GM12865 (cell line): ENCODE results near the gene DTD1.

Source experiments
- DNase-seq: peaks from one replicate; pipeline ENCODE4 v3.0.0; 2010; ENCODE audit warnings: low read depth
- H3K4me3 ChIP-seq: 2 replicates; pipeline ENCODE4 v1.5.1; 2011; ENCODE audit warnings: mild to moderate bottlenecking, low read depth, low read length, control low read depth
- TF ChIP-seq, protein P1 (sequence below): IDR thresholded peaks from 2 replicates; pipeline ENCODE4 v1.5.1; 2011; ENCODE audit warnings: low read length, control low read depth, low read depth, inconsistent platforms; ENCODE audit not compliant: insufficient read depth; ENCODE audit errors: missing control alignments

DTD1 gene

DNA sequence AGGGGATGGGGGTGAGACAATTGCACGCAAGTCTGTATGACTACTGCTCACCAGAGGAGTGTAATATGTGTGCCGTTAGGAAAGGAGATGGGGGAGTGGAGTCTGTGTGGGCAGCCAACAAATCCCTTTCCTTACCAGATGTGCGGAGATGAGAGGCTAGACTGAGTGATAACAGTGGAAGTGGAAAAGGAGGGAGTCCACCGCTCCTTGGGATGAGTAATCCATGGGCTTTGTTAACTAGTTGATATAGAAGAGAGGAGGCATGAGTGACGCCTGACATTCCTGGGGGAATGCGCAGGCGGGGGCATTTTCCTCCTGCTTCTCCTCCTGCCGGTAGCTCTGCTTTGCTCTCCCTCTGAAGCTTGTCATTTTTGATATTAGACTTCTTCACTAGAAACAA is 34.1 kb upstream of the DTD1 start:
- no peak for DNase-seq
- TF ChIP-seq, protein P1, sequence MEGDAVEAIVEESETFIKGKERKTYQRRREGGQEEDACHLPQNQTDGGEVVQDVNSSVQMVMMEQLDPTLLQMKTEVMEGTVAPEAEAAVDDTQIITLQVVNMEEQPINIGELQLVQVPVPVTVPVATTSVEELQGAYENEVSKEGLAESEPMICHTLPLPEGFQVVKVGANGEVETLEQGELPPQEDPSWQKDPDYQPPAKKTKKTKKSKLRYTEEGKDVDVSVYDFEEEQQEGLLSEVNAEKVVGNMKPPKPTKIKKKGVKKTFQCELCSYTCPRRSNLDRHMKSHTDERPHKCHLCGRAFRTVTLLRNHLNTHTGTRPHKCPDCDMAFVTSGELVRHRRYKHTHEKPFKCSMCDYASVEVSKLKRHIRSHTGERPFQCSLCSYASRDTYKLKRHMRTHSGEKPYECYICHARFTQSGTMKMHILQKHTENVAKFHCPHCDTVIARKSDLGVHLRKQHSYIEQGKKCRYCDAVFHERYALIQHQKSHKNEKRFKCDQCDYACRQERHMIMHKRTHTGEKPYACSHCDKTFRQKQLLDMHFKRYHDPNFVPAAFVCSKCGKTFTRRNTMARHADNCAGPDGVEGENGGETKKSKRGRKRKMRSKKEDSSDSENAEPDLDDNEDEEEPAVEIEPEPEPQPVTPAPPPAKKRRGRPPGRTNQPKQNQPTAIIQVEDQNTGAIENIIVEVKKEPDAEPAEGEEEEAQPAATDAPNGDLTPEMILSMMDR = no peak
- H3K4me3 ChIP-seq = no peak overlapping the region

DNA sequence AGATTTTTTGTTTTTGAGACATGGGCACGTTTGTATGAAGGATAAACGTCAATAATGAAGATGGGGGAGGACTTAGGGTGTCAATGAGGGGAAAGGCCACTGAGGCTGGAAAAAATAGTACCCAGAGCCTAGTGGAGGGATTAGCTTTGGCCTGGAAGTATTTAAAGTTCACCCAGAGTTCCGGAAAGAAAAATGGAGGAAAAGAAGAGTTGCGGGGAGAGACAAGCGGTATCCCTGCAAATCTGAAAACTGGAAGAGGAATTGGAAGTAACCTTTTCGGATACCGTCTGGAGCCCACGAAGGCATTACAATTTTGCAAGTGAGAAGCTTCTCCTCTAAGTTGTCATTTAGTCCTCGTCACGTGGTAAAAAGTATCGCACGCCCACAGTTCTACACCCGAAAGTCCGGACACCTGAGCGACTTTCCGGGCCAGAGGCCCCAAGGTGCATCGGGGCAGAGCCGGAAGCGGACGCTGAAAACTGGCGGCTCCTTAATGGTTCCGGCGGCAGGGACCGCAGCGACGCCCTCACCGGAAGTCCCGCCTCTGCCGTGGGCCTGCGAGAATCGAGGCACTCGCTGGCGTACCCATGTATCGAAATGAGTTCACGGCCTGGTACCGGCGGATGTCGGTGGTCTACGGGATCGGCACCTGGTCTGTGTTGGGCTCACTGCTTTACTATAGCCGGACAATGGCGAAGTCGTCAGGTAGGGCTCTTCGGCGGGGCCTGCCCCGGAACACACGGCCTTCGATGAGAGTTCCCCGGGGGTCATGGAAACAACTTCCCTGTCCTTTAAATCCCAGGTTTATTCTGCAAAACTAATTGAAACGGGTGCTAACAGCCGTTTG is 20.7 kb upstream of the DTD1 start, which contains the start of gene SMIM26:
TSS of gene SMIM26 (plus strand) at position 541 of the 847 bp plus-strand sequence. CDS start at position 588, 47 bp downstream.
- H3K4me3 ChIP-seq = peak within 1 kb of the TSS; percentile 89
- peak; percentile 97 for DNase-seq
- TF ChIP-seq, protein P1 = no peak

DNA sequence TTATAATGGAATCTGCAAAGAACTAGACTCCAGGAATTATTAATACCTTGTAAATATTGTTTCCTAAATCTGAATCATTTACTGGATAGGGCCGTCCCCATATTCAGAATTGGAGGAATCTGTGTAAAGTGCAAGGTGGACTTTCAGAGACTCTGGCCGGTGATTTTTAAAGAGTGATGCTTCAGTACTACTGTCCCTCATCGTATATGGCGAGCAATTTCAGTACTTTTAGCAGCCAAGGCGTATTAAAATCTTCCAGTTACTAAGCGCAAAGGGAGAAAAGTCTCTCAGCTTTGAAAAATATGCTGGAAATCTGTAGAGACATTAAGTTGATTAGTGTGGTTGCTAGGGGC is 20.1 kb upstream of the DTD1 start:
- peak overlapping the region; percentile 89 for H3K4me3 ChIP-seq
- TF ChIP-seq, protein P1 = no peak
- DNase-seq = no peak

DNA sequence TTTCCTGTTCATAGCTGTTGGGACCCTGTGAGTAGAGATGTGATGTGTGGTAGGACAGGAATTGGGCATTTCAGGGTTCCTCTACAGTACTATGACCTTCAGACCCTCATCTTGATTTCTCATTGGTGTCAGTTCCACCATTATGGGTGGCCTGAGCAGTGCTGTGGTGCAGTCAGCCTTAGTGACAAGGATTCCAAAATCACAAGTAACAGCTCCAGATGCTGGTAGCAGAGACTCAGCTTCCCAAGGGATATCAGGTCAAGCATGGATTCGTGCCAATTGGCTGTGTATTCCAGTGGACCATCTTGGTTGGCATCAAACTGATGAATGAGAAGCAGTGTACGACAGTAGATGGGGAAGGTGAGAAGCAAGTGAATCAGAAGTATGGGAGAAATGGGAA is 16.8 kb upstream of the DTD1 start:
- no peak for DNase-seq
- no peak overlapping the region for H3K4me3 ChIP-seq
- TF ChIP-seq, protein P1 = no peak

DNA sequence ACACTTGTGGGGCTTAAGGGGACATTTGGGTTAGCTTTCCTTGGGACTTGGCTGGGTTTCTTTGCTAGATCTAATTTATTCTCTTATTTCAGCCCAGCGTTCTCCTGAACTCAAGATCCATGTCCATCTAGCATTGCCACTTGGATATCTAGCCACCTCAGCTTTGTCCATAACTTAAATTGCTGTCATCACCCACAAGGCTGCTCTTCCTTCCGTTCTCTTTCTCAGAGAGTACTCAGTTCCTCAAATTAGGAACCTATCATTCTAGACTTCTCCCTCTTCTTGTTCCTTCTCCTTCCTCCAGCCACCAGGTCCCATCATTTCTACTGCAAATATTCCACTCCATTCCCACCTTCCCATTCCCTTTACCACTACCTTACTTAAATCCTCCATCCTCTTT is 16.3 kb upstream of the DTD1 start:
- TF ChIP-seq, protein P1 = no peak
- no peak overlapping the region for H3K4me3 ChIP-seq
- DNase-seq = no peak

DNA sequence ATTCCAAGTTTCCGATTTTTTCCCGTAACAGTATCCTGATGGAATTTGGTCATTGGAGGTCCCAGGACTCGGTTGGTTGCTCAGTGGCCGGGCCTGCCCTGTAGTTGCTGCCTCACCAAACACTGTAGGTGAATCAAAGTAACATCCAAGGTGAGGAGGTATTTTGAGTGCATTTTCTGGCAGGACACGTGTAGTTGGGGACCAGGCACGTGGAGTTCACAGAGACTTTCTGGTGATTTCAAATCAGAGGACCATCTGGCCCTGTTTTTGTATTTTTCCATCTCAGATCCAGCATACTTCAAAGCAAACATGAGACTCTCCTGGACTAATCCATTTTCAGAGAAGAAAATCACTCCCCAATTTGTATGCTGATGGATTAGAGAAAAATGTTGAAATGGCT is 9.9 kb upstream of the DTD1 start:
- TF ChIP-seq, protein P1 = no peak

DNA sequence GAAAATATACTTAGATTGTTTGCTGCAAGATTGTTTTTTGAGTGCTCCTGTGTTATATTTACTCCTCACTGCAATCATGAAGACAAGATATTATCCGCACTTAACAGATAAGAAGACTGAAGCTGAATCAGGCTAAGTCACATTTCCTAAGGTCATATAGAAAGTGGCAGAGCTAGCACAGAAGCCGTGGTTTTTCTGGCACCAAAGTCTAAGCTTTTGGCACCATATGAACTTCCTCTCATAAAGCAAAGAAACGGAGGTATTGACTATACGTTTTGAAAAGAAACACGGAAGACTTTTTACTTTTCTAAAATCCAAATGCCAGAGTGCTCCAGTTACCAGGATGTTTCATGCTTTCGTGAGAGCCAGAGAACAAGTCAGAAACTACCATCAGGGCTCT is 9.3 kb upstream of the DTD1 start:
- no peak for DNase-seq
- TF ChIP-seq, protein P1 = no peak
- no peak overlapping the region for H3K4me3 ChIP-seq

More for the DNA sequence above, 9.9 kb upstream of the DTD1 start:
- H3K4me3 ChIP-seq = no peak overlapping the region
- DNase-seq = no peak
